Spinal cord (tissue), 10 donors: ENCODE measurements around the gene UTP15. TPM values are rescaled to one million over a fixed set of nuclear protein-coding genes. Genes with fewer than 3 reads are reported as not detected.

Experiments used
- DNase-seq, 6 donors: peaks; one replicate each; pipeline versions ENCODE4 v3.0.0 to v3.0.0-alpha.2; 2013 to 2015; ENCODE audit warnings: low spot score in 6 of 6, low read depth in 4 of 6
- H3K27ac ChIP-seq: one replicate; pipeline ENCODE4 v1.5.1; 2013; ENCODE audit warnings: low read depth, low read length, control low read depth
- H3K27me3 ChIP-seq: one replicate; pipeline ENCODE4 v1.6.1; 2013; ENCODE audit warnings: low read length; ENCODE audit not compliant: control insufficient read depth, insufficient read depth
- H3K36me3 ChIP-seq: one replicate; pipeline ENCODE4 v1.6.1; 2013; ENCODE audit warnings: low read length; ENCODE audit not compliant: control insufficient read depth, insufficient read depth
- H3K4me1 ChIP-seq: one replicate; pipeline ENCODE4 v1.6.1; 2013; ENCODE audit warnings: low read length; ENCODE audit not compliant: control insufficient read depth, insufficient read depth
- H3K4me3 ChIP-seq: one replicate; pipeline ENCODE4 v1.5.1; 2013; ENCODE audit warnings: low read depth, low read length, control low read depth
- H3K9me3 ChIP-seq: one replicate; pipeline ENCODE4 v1.6.1; 2013; ENCODE audit warnings: low read length; ENCODE audit not compliant: control insufficient read depth, insufficient read depth
- WGBS: methylation state at CpG from one replicate; pipeline ENCODE4 v1.1.5; 2013; ENCODE audit warnings: missing lambda C conversion rate; ENCODE audit not compliant: insufficient coverage; 5-methylcytosine and 5-hydroxymethylcytosine counted together
- polyA plus RNA-seq, 2 donors: library from polyadenylated mRNA; unstranded; fragments of 120-200 nt; gene quantifications; one replicate each; pipeline ENCODE4 v1.2.1, GENCODE V29; 2013; ENCODE audit not compliant: insufficient read length in 2 of 2
- total RNA-seq, 2 donors: library from RNA; depleted of rRNA in 1 of 2; stranded (reverse); fragments of 120-200 nt in 1 of 2; fragments of >200 nt in 1 of 2; gene quantifications; one replicate each; pipeline versions ENCODE4 v1.2.3 to v1.2.4, GENCODE V29; 2013 to 2014
- donor health status: healthy.

The UTP15 gene
- total and polyA plus RNA-seq, 4 donors: 9.7 to 25.9 (median 14.8) TPM

DNA sequence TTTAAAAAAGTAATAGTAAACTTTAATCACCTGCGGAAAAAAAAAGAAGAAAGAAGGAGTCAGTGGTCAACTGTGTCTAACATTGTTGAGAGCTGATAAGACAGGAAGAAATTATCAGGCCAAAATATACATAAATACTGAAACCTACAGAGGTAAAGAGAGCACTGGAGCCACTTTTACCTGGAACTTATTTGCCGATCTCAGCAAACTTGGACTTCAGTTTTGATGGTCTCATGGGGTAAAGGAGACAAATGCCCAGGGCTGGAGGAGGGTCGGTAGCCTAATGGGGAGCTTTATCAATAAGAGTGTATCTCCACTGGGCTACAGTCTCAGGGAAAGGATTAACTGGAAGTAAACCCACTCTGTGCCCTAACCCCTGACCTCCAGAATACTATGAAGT is 33.8 kb downstream of the UTP15 start:
- H3K9me3 ChIP-seq: peaks cover 3% of the 10 kb centered on the region
- no peaks in the 10 kb centered on the region for H3K36me3 ChIP-seq
- 80% methylated on average over 1 of the region's 3 CpGs for WGBS
- no peaks in the 10 kb centered on the region for H3K27me3 ChIP-seq
- no peak overlapping the region for H3K4me3 ChIP-seq
- no peak for DNase-seq
- no peak overlapping the region for H3K27ac ChIP-seq
- no peaks in the 10 kb centered on the region for H3K4me1 ChIP-seq

DNA sequence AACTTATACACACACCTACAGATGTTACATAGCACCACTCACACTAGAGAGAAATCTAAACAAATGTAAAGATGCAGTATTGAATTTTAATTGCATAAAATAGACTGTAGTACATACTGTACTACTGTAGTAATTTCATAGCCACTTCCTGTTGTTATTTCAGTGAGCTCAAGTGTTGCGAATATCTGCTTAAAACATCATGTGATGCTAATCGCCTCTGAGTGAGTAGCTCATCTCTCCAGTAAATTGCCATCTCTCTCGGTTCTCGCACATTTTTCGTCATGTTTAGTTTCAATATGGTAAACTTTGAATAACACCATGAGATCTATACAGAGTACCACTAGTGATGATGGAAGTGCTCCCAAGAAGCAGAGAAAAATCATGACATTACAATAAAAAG is 38.5 kb downstream of the UTP15 start:
- Histone ChIP-seq H3K4me1 (no peaks in the 10 kb centered on the region), H3K36me3 (no peaks in the 10 kb centered on the region), H3K27me3 (no peaks in the 10 kb centered on the region), H3K27ac (no peak overlapping the region), H3K4me3 (no peak overlapping the region), H3K9me3 (peaks cover 3% of the 10 kb centered on the region)
- no peak for DNase-seq
- WGBS: 100% methylated on average over 1 of the region's 5 CpGs

DNA sequence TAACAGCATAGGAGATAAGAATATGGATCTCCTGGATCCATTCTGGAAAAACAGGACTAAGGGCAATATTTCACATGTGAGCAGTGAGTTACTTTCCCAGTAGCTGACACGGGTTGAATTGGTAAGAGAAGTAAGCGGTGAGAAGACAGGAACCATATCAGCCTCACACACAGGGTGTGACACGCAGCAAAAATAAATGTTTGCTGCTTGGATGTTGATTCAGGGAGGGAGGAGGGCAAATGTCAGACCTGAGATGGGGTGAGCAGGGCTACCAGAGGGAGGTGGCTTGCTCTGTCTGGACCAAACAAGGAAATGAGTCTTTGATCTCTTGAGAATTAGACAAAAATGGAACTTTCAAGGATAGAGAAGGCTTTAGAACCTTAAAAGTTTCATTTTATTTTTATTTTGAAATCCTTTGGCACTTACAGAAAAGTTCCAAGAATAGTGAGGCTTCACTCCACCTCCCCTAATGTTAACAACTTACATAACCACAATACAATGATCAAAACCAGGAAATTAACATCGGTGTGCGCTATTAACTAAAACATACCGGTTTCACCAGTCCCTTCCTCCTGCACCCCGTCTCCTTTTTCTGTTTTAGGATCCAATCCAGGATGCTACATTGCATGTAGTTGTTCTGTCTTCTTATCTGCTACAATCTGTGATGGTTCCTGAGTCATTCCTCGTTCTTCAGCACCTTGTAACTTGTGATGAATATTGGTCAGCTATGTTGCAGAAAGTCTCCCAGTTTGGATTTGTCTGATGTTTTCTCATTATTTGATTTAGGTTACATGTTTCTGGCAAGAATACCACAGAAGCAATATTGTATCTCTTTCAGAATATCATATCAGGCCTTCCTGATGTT is 39.9 kb downstream of the UTP15 start:
- no peak for DNase-seq
- WGBS: 87% methylated on average over 4 of the region's 8 CpGs
- no peak overlapping the region for H3K27ac ChIP-seq
- no peaks in the 10 kb centered on the region for H3K27me3 ChIP-seq
- peaks cover 3% of the 10 kb centered on the region for H3K9me3 ChIP-seq
- H3K36me3 ChIP-seq: no peaks in the 10 kb centered on the region
- H3K4me3 ChIP-seq: no peak overlapping the region
- no peaks in the 10 kb centered on the region for H3K4me1 ChIP-seq

DNA sequence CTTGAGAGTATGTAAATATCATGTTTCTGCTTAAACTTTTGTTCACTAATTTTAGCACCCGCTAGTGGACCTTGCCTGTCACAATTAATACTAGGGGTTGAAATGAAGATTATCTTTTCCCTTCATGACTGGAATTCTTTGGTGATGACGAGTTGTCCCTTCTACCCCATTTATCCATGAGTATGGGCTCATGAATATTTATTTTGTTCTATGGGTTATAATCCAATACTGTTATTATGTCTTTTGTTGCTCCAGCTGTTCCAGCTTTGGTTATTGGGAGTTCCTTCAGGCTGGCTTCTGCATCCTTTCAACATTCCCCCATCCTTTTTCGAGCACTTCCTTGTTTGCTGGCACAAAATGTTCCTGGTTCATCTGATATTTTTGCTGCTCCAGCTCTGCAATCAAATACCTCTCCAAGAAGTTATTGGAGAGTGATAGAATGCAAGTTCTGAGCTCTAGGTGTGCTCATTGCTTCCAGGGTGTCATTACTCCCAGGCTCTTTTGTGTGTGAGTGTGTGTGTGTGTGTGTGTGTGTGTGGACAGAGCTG is 40.7 kb downstream of the UTP15 start:
- no peak for DNase-seq
- H3K27me3 ChIP-seq: no peaks in the 10 kb centered on the region
- peaks cover 3% of the 10 kb centered on the region for H3K9me3 ChIP-seq
- no peak overlapping the region for H3K27ac ChIP-seq
- no peaks in the 10 kb centered on the region for H3K4me1 ChIP-seq
- WGBS: no CpG with 5 or more reads among the region's 3 CpGs
- no peak overlapping the region for H3K4me3 ChIP-seq
- H3K36me3 ChIP-seq: no peaks in the 10 kb centered on the region

DNA sequence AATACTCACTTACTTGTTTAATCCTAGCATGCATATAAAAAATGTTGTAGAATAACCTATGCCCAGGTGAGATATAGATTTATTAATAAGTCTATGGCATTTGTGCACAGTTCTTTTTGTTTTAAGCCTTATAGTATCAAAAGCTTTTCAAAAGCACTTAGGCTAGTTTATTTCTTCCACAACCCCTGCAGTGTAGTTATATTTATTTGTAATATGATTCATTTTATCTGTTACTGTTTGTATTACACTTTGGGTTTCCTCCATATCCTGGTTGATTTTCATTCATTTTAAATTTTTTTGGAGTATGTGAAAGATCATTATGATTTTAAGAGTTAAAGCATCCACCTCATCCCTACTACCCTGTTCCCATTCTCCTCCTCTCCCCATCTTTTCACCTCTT is 41.7 kb downstream of the UTP15 start:
- Histone ChIP-seq H3K36me3 (no peaks in the 10 kb centered on the region), H3K27me3 (no peaks in the 10 kb centered on the region), H3K27ac (no peak overlapping the region), H3K4me3 (no peak overlapping the region), H3K4me1 (no peaks in the 10 kb centered on the region), H3K9me3 (no peaks in the 10 kb centered on the region)
- DNase-seq: no peak

DNA sequence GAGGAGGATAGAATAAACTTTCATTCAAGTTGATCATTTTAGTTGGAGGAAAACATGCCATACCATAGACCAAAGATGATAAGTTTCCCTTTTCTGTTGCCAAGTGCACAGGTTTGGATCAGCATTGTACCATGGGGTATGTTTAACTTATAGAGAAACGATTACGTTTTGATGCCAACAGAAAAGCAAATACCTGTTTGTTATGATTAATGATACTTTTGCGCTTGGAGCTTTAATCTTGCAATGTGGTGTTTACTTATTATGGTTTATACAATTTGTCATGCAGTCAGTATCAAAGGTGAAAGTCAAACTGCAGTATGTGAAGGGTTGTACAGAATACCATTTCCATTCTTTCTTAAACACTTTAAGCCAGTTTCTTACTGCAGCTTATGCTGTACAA is 47.3 kb downstream of the UTP15 start:
- H3K27ac ChIP-seq: no peak overlapping the region
- H3K36me3 ChIP-seq: no peaks in the 10 kb centered on the region
- no peak overlapping the region for H3K4me3 ChIP-seq
- 89% methylated on average over 3 of the region's 3 CpGs for WGBS
- H3K27me3 ChIP-seq: no peaks in the 10 kb centered on the region
- no peak for DNase-seq
- no peaks in the 10 kb centered on the region for H3K9me3 ChIP-seq
- no peaks in the 10 kb centered on the region for H3K4me1 ChIP-seq

DNA sequence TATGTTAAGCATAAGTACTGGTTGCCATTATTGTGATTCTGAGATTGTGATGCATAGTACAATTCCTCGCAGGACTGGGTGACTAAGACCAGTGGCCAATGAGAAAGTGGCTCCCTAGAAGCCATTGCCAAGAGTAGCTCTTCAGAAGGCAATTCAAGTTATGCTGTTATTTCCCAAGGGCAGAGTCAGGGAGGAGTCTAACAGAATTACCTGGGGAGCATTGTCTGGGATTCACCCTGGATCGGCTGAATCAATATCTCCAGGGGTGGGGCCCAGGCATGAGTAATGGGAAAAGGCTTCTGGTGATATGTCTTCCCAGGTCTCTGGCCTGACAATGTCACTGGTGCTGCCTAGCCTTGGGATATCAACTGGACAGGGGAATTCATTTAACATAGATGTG is 49.5 kb downstream of the UTP15 start:
- H3K36me3 ChIP-seq: no peaks in the 10 kb centered on the region
- no peaks in the 10 kb centered on the region for H3K27me3 ChIP-seq
- no peak overlapping the region for H3K27ac ChIP-seq
- no peaks in the 10 kb centered on the region for H3K9me3 ChIP-seq
- WGBS: 91% methylated on average over 2 of the region's 2 CpGs
- H3K4me1 ChIP-seq: no peaks in the 10 kb centered on the region
- DNase-seq: no peak
- no peak overlapping the region for H3K4me3 ChIP-seq

DNA sequence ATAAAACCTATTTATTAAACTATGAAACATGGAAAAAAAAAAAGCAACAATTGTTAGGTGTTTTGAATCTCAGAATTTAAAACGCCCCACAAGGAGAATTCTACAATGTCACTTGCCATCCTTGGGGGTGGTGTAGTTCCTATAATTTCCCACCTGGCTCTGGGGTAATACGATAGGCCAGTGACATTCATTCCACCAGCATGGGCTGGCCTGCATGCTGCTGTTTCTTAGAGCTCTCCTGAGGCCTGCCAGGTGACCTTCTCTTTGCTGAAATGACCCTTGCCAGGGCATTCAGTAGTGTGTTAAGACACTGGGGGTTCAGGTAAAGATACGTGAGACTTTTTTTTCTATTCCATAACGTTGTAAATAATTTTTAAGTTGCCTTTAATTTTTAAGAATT is 50.4 kb downstream of the UTP15 start:
- Histone ChIP-seq H3K27me3 (no peaks in the 10 kb centered on the region), H3K9me3 (no peaks in the 10 kb centered on the region), H3K27ac (no peak overlapping the region), H3K4me3 (no peak overlapping the region), H3K36me3 (no peaks in the 10 kb centered on the region), H3K4me1 (no peaks in the 10 kb centered on the region)
- DNase-seq: no peak
- WGBS: 60% methylated on average over 1 of the region's 4 CpGs

DNA sequence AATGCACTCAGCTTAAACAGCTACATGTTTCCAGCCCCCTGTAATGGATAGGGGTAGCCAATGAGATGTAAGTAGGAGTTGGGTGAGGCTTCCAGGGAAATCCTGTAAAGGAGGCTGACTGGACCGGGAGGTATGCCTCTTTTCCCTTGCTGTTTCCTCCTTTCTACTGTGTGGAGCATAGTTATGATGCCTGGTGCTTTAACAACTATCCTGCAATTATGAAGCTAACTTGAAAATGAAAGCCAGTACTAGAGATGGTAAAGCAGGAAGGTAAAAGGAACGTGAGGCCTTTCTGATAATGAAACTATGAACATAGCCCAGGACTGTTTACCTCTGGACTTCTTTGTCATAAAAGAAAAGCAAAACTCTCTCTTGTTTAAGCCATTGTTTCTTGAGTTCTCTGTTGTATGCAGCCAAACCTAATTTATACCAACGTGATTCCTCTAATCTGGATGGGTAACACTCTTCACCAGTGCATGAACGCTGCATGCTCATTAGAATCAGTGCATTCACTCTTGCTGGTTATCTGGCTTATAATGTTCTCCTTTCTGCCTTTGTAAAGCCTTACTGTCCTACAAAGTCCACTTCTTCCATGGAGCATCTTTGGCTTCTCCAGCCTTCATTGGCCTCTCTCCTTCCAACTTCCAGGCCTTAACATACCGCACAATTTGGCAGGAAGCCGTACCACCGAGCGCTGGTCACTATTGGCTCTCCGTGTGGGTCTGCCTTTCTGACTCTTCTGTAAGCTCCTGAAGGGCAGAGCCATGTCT is 52.2 kb downstream of the UTP15 start:
- Histone ChIP-seq H3K27ac (no peak overlapping the region), H3K4me1 (no peaks in the 10 kb centered on the region), H3K36me3 (no peaks in the 10 kb centered on the region), H3K27me3 (no peaks in the 10 kb centered on the region), H3K9me3 (no peaks in the 10 kb centered on the region), H3K4me3 (no peak overlapping the region)
- 79% methylated on average over 8 of the region's 9 CpGs for WGBS
- no peak for DNase-seq
